Endometrial microvascular endothelial cells (primary cell): ENCODE measurements around the gene ABHD5. TPM values are rescaled to one million over a fixed set of nuclear protein-coding genes. Genes with fewer than 3 reads are reported as not detected.
"Not testable (repeated sequence)": the region's sequence is repeated elsewhere in the genome, so short reads cannot be mapped to it uniquely, and the experiment has no call there.

Experiments used
- in situ Hi-C: cut with HindIII; loops from 2 replicates; pipeline ENCODE4 v1.10.0; 2017; ENCODE audit warnings: low sequenced_read_pairs, low pct_unique_long_range_greater_than_20kb; ENCODE audit errors: inconsistent ontology term
- total RNA-seq: library from RNA; depleted of rRNA; stranded (reverse); fragments of >200 nt; gene quantifications from one replicate; pipeline ENCODE4 v1.2.3, GENCODE V29; 2015; ENCODE audit errors: inconsistent ontology term

Gene ABHD5
- total RNA-seq, 1 donor from 2014 or later: 108 TPM

GRCh38 chr3:43680857-43681256 is 9.9 kb upstream of the ABHD5 start:
- in situ Hi-C loops: not testable (repeated sequence)

DNA sequence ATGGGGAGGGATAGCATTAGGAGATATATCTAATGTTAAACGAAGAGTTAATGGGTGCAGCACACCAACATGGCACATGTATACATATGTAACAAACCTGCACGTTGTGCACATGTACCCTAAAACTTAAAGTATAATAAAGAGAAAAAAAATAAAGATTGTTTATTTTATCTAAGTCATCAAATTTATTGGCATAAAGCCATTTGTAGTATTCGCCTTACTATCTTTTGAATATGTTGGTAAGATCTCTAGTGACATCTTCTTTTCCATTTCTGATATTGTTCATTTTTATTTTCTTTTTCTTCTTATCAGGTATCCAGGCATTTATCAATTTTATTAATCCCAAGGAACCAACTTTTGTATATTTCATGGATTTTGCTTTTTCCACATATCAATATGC is 5.8 kb upstream of the ABHD5 start:
- in situ Hi-C loops: no loop called here

DNA sequence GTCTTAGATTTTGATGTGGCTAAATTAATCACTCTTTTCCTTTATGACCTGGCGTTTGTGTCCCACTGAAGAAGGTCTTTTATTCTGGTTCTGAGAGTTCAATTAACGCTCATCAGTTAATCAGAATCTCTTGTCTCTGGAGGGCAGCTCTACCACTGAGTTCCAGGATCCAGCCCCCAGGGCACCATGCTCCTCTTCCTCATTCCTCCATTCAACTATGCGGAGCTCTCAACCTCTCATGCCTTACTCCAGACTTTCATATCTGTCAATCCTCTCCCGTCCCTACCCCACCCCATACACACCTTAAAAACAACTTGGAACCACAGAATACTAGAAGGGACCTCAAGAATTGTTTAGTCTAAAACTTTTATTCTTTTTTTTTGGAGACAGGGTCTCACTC is 4.8 kb upstream of the ABHD5 start:
- in situ Hi-C loops: no loop called here

GRCh38 chr3:43686333-43686699 is 4.4 kb upstream of the ABHD5 start:
- in situ Hi-C loops: no loop called here

- in situ Hi-C loops: no loop called here
These were observed 3.8 kb upstream of the ABHD5 start for GRCh38 chr3:43686700-43687498.

- in situ Hi-C loops: no loop called here
These were observed 3.3 kb upstream of the ABHD5 start for GRCh38 chr3:43687499-43687811.

GRCh38 chr3:43688245-43688650 is 2.5 kb upstream of the ABHD5 start:
- in situ Hi-C loops: no loop called here

GRCh38 chr3:43689166-43689565 is 1.6 kb upstream of the ABHD5 start:
- in situ Hi-C loops: no loop called here

DNA sequence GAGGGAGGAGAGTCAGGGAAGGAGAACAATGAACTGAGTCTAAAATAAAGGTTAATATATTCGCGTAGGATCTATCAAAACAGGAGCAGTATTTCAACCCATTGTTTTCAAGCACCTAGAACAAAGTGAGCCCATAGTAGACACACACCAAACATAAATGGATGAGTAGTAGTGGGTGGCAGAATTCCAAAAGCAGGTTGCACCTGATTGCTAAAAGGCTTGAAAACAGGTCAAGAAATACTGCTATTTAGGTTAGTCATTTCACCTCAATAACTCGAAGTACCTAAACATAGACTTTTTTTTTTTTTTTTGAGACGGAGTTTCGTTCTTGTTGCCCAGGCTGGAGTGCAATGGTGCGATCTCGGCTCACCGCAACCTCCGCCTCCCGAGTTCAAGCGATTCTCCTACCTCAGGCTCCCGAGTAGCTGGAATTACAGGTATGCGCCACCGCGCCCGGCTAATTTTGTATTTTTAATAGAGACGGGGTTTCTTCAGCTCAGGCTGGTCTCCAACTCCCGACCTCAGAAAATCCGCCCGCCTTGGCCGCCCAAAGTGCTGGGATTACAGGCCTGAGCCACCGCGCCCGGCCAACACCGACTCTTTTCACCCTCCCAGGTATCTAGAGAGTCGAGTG is 855 bp upstream of the ABHD5 start:
- in situ Hi-C loops: no loop called here

GRCh38 chr3:43691120-43691995 is 620 bp downstream of the ABHD5 start:
- in situ Hi-C loops: no loop called here

GRCh38 chr3:43692085-43692855 is 1.5 kb downstream of the ABHD5 start:
- in situ Hi-C loops: no loop called here

GRCh38 chr3:43692971-43693370 is 2.2 kb downstream of the ABHD5 start:
- in situ Hi-C loops: no loop called here

GRCh38 chr3:43693594-43693993 is 2.9 kb downstream of the ABHD5 start:
- in situ Hi-C loops: no loop called here

- in situ Hi-C loops: no loop called here
These were observed 4.7 kb downstream of the ABHD5 start for GRCh38 chr3:43695443-43695842.

DNA sequence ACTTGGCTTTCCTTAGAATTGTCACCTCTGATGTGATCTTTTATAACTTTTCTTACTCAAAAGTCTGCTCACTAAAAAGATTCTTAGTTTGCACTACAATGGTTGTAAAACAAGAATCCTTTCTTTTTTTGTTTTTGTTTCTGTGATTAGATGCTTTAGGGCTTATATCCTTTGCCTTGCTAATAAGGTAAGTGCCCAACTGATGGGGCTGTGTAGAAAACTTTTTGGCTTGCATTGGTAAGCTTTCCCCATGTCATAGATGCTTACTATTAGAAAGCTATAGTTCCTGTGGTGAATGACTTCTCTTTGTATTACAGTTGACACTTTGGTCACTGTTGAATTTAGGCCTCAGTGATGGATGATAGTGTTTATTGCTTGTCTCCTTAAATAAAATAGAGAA is 5.1 kb downstream of the ABHD5 start:
- in situ Hi-C loops: no loop called here

- in situ Hi-C loops: no loop called here
These were observed 5.7 kb downstream of the ABHD5 start for GRCh38 chr3:43696441-43696840.

GRCh38 chr3:43696881-43697280 is 6.1 kb downstream of the ABHD5 start:
- in situ Hi-C loops: no loop called here

GRCh38 chr3:43699864-43700263 is 9.1 kb downstream of the ABHD5 start:
- in situ Hi-C loops: no loop called here

GRCh38 chr3:43704697-43705096 is 14.0 kb downstream of the ABHD5 start:
- in situ Hi-C loops: no loop called here
